22Rv1 (cell line): Measurements from ENCODE around the gene RUSC1.

Experiments
- ZFX ChIP-seq: fragments of 450-650 bp; IDR thresholded peaks from 2 replicates; pipeline ENCODE4 v1.6.1; 2017; ENCODE audit warnings: antibody characterized with exemption, borderline replicate concordance
- TF ChIP-seq, protein P1 (sequence below): fragments of 450-650 bp; IDR thresholded peaks from 2 replicates; pipeline ENCODE4 v1.5.1; 2017; ENCODE audit warnings: mild to moderate bottlenecking

DNA sequence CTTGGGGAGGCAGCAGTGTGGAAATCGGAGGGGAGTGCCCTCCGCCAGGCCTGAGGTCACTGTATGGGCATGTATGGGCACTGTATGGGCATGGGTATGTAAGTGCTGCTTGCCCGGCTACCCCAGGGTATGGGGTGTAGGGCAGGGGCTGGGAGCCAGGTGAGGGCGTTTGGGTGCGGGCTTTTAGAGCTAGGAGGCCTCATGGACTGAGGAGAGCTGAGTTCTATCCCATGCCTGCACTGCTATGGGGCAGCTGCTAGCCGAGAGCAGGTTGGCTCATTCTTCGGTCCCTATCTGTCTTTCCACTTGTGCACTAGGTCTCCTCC is 24.8 kb upstream of the RUSC1 start:
- TF ChIP-seq, protein P1, sequence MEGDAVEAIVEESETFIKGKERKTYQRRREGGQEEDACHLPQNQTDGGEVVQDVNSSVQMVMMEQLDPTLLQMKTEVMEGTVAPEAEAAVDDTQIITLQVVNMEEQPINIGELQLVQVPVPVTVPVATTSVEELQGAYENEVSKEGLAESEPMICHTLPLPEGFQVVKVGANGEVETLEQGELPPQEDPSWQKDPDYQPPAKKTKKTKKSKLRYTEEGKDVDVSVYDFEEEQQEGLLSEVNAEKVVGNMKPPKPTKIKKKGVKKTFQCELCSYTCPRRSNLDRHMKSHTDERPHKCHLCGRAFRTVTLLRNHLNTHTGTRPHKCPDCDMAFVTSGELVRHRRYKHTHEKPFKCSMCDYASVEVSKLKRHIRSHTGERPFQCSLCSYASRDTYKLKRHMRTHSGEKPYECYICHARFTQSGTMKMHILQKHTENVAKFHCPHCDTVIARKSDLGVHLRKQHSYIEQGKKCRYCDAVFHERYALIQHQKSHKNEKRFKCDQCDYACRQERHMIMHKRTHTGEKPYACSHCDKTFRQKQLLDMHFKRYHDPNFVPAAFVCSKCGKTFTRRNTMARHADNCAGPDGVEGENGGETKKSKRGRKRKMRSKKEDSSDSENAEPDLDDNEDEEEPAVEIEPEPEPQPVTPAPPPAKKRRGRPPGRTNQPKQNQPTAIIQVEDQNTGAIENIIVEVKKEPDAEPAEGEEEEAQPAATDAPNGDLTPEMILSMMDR = no peak
- TF ChIP-seq ZFX = no peak
